Spleen (tissue), 11 donors: Measurements from ENCODE around the gene SERPINA12. TPM values are rescaled to one million over a fixed set of nuclear protein-coding genes. Genes with fewer than 3 reads are reported as not detected.

Source experiments
- DNase-seq: peaks from one replicate; pipeline ENCODE4 v3.0.0-alpha.2; 2020
- H3K27ac ChIP-seq, 8 donors: fragments of 200-600 bp; sonication (generic) in 7 of 8; 1 replicate in 4 of 8; 2 replicates in 4 of 8; pipeline versions ENCODE4 v1.5.0 to v1.8.0; 2016 to 2021; ENCODE audit warnings: inconsistent platforms in 4 of 8, mild to moderate bottlenecking in 4 of 8, moderate library complexity in 1 of 8
- H3K27me3 ChIP-seq, 7 donors: fragments of 200-600 bp; sonication (generic) in 6 of 7; replicated peaks in 1 of 7; 1 replicate in 4 of 7; 2 replicates in 3 of 7; pipeline versions ENCODE4 v1.5.0 to v1.8.0; 2016 to 2021; ENCODE audit warnings: inconsistent platforms in 3 of 7, mild to moderate bottlenecking in 1 of 7
- H3K36me3 ChIP-seq, 6 donors: fragments of 200-600 bp; sonication (generic) in 5 of 6; 1 replicate in 4 of 6; 2 replicates in 2 of 6; pipeline versions ENCODE4 v1.5.0 to v1.8.0; 2016 to 2021; ENCODE audit warnings: inconsistent platforms in 2 of 6
- H3K4me1 ChIP-seq, 6 donors: fragments of 200-600 bp; sonication (generic) in 5 of 6; 1 replicate in 3 of 6; 2 replicates in 3 of 6; pipeline versions ENCODE4 v1.5.0 to v1.8.0; 2016 to 2021; ENCODE audit warnings: inconsistent platforms in 3 of 6
- H3K4me3 ChIP-seq, 8 donors: fragments of 200-600 bp; sonication (generic) in 7 of 8; 1 replicate in 4 of 8; 2 replicates in 4 of 8; pipeline versions ENCODE4 v1.5.0 to v1.8.0; 2016 to 2021; ENCODE audit warnings: inconsistent platforms in 4 of 8, mild to moderate bottlenecking in 4 of 8, moderate library complexity in 2 of 8
- H3K9me3 ChIP-seq, 8 donors: fragments of 200-600 bp; sonication (generic) in 7 of 8; 1 replicate in 4 of 8; 2 replicates in 4 of 8; pipeline versions ENCODE4 v1.5.0 to v1.8.0; 2016 to 2021; ENCODE audit warnings: inconsistent platforms in 4 of 8
- POLR2A ChIP-seq, 3 donors: fragments of 450-650 bp; IDR thresholded peaks; one replicate each; pipeline ENCODE4 v1.5.1; 2017; ENCODE audit warnings: antibody characterized with exemption in 3 of 3, mild to moderate bottlenecking in 1 of 3
- POLR2AphosphoS5 ChIP-seq, 3 donors: sonication (generic); formaldehyde crosslinking; IDR thresholded peaks; one replicate each; pipeline ENCODE4 v1.5.1; 2017; ENCODE audit warnings: antibody characterized with exemption in 3 of 3
- WGBS, 5 donors: extraction: QIAGEN DNeasy Blood & Tissue Kit in 3 of 5; methylation state at CpG; one replicate each; pipeline versions ENCODE4 v1.1.5 to v1.1.7; 2013 to 2018; 5-methylcytosine and 5-hydroxymethylcytosine counted together
- intact Hi-C: fragments of 100-400 bp; cut with DNase I; formaldehyde crosslinking; loops from one replicate; pipeline ENCODE4 v1.15.0; 2023; ENCODE audit warnings: low total_unique reads
- polyA plus RNA-seq, 3 donors: library from polyadenylated mRNA; stranded (reverse); fragments of 200-250 nt; gene quantifications; one replicate each; pipeline ENCODE4 v1.2.1, GENCODE V29; 2013
- total RNA-seq, 7 donors: library from RNA; depleted of rRNA in 3 of 7; stranded (reverse); fragments of >200 nt in 3 of 7; fragmentation: NEBNext Ultra II Directional in 4 of 7; extraction: Animal tissue kit (Norgen Biotek cat#: 25700) in 4 of 7; gene quantifications; one replicate each; pipeline versions ENCODE4 v1.1.0 to v1.2.1, GENCODE V29; 2016 to 2021
- TF ChIP-seq, protein P1 (sequence below), 11 experiments: fragments of 200-600 bp in 7 of 11; fragments of 450-650 bp in 4 of 11; sonication (generic) in 4 of 11; IDR thresholded peaks in 8 of 11; conservative IDR thresholded peaks in 3 of 11; 1 replicate in 7 of 11; 2 replicates in 4 of 11; pipeline versions ENCODE4 v1.4.0 to v1.8.0; 2016 to 2021; ENCODE audit warnings: antibody characterized with exemption in 11 of 11, inconsistent platforms in 4 of 11, mild to moderate bottlenecking in 1 of 11
- donor health status: healthy with polysubstance abuse.
- donor health status: DM: no; HTN: no; CAD: no; lungs with moderate emphysema.
- donor health status: DM: no; HTN: no; CAD: no.
- donor health status: Bipolar disorder and iron deficiency.
- donor health status: healthy.
- donor health status: DM: no; HTN: no; CAD: no.
- donor health status: DM: yes; HTN: yes; CAD: no.

Gene SERPINA12
- total and polyA plus RNA-seq, 10 donors: not detected

DNA sequence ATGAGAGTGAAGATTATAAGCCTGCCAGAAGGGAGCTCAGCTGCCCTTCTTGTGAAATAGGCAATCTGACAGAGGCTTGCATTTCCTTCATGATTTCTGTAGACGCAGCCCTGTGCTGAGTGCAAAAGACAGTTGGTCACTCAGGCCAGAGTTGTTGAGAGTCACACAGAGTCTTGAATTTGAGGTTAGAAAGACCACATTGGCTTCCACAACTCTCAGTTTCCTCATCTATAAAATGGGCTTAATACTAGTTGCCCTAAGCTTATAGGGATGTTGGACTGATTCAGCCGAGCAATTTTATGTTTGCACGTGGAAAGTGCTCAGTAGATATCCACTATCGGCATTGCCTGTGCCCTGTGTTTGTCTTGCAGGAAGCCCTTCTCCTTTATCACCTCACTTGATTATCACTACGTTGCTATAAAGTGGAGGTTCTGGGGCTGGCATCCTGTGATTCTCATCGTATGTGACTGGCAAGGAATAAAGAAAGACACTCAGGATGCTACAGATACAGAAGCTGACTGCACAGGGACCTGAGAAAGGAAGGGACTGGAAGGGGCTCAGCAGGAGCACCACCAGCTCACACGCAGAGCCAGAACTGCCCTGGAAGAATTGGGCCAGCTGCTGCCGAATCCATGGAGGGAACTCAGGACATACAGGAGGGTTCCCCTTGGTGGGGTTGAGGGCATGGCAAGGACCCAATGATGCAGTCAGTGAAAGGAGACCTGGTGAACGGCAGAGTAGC lies 32.1 kb upstream of the SERPINA12 start:
- no peaks in the 10 kb centered on the region for H3K36me3 ChIP-seq
- no peak for DNase-seq
- intact Hi-C loops: no loop called here
- H3K9me3 ChIP-seq: peaks cover 0 to 10% (median 3%) of the 10 kb centered on the region in 8 donors
- TF ChIP-seq POLR2AphosphoS5 (IDR thresholded peaks at IDR 0.05) (no peak), POLR2A (IDR thresholded peaks at IDR 0.05) (no peak)
- TF ChIP-seq, protein P1, sequence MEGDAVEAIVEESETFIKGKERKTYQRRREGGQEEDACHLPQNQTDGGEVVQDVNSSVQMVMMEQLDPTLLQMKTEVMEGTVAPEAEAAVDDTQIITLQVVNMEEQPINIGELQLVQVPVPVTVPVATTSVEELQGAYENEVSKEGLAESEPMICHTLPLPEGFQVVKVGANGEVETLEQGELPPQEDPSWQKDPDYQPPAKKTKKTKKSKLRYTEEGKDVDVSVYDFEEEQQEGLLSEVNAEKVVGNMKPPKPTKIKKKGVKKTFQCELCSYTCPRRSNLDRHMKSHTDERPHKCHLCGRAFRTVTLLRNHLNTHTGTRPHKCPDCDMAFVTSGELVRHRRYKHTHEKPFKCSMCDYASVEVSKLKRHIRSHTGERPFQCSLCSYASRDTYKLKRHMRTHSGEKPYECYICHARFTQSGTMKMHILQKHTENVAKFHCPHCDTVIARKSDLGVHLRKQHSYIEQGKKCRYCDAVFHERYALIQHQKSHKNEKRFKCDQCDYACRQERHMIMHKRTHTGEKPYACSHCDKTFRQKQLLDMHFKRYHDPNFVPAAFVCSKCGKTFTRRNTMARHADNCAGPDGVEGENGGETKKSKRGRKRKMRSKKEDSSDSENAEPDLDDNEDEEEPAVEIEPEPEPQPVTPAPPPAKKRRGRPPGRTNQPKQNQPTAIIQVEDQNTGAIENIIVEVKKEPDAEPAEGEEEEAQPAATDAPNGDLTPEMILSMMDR (IDR thresholded peaks at IDR 0.05 in 8 of 11, conservative IDR thresholded peaks at IDR 0.05 in 3 of 11): no peak
- H3K4me3 ChIP-seq: no peak overlapping the region
- H3K4me1 ChIP-seq: peaks cover 0 to 8% (median 0%) of the 10 kb centered on the region in 6 donors
- 78 to 86% (median 84%) methylated on average over 9 of the region's 9 CpGs for WGBS, 5 donors
- peaks cover 0 to 28% (median 0%) of the 10 kb centered on the region in 7 donors for H3K27me3 ChIP-seq
- H3K27ac ChIP-seq: no peak overlapping the region

GRCh38 chr14:94540031-94540794 lies 30.9 kb upstream of the SERPINA12 start:
- TF ChIP-seq, protein P1 (IDR thresholded peaks at IDR 0.05 in 8 of 11, conservative IDR thresholded peaks at IDR 0.05 in 3 of 11): no peak
- TF ChIP-seq POLR2AphosphoS5 (IDR thresholded peaks at IDR 0.05): no peak
- TF ChIP-seq POLR2A (IDR thresholded peaks at IDR 0.05): no peak
- DNase-seq: no peak

DNA sequence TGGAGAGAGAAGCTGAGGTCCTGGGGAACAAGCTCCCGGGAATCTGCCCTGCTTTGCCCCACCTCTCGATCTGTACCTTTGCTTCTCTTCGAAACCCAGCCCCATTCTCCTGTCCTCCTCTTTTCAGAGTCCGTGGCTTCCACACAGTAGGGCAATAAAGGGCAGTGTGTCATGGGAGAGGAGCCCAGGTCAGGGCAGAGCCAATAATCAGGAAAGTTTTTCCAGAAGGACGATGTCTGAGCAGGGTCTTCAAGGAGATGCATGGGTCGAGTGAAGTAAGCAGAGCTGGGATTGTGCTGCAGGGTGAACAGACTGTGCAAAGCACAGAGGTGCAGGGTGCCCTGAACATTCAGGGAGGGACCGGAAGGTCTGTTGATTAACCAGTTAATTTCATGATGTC lies 29.9 kb upstream of the SERPINA12 start:
- Histone ChIP-seq H3K9me3 (no peaks in the 10 kb centered on the region), H3K36me3 (no peaks in the 10 kb centered on the region), H3K27me3 (peaks cover 0 to 33% (median 0%) of the 10 kb centered on the region in 7 donors), H3K27ac (no peak overlapping the region), H3K4me3 (no peak overlapping the region), H3K4me1 (peaks cover 0 to 8% (median 0%) of the 10 kb centered on the region in 6 donors)
- TF ChIP-seq POLR2A (IDR thresholded peaks at IDR 0.05) (no peak), POLR2AphosphoS5 (IDR thresholded peaks at IDR 0.05) (no peak)
- TF ChIP-seq, protein P1 (IDR thresholded peaks at IDR 0.05 in 8 of 11, conservative IDR thresholded peaks at IDR 0.05 in 3 of 11): no peak
- 74 to 84% (median 79%) methylated on average over 7 of the region's 7 CpGs for WGBS, 5 donors
- DNase-seq: no peak
- intact Hi-C loops: no loop called here

More at GRCh38 chr14:94540031-94540794, 30.9 kb upstream of the SERPINA12 start:
- H3K36me3 ChIP-seq: no peaks in the 10 kb centered on the region
- H3K4me1 ChIP-seq: peaks cover 0 to 8% (median 0%) of the 10 kb centered on the region in 6 donors
- H3K9me3 ChIP-seq: peaks cover 0 to under 1% (median 0%) of the 10 kb centered on the region in 8 donors
- no peak overlapping the region for H3K27ac ChIP-seq
- H3K27me3 ChIP-seq: peaks cover 0 to 29% (median 0%) of the 10 kb centered on the region in 7 donors
- intact Hi-C loops: no loop called here
- no peak overlapping the region for H3K4me3 ChIP-seq
- WGBS, 5 donors: 37 to 52% (median 45%) methylated on average over 11 to 13 of the region's 13 CpGs
